HG03135 (cell line): ENCODE results near the gene ZNF33A.
"Not testable (repeated sequence)": the region's sequence is repeated elsewhere in the genome, so short reads cannot be mapped to it uniquely, and the experiment has no call there.

Experiments
- ATAC-seq: cut with Tn5 transposase; IDR thresholded peaks from one replicate; pipeline ENCODE4 v1.9.1; 2021; ENCODE audit warnings: mild to moderate bottlenecking, moderate library complexity; ENCODE audit not compliant: unreplicated experiment

The ZNF33A gene

GRCh38 chr10:38010119-38010903 is at the start of gene ZNF33A:
Gene ZNF33A (plus strand): TSS chr10:38010675. CDS start chr10:38012342, 1,667 bp downstream.
- peak; percentile 83 for ATAC-seq

GRCh38 chr10:37965006-37965405 is 45.5 kb upstream of the ZNF33A start:
- no peak for ATAC-seq

GRCh38 chr10:37972396-37972795 is 38.1 kb upstream of the ZNF33A start:
- no peak for ATAC-seq

DNA sequence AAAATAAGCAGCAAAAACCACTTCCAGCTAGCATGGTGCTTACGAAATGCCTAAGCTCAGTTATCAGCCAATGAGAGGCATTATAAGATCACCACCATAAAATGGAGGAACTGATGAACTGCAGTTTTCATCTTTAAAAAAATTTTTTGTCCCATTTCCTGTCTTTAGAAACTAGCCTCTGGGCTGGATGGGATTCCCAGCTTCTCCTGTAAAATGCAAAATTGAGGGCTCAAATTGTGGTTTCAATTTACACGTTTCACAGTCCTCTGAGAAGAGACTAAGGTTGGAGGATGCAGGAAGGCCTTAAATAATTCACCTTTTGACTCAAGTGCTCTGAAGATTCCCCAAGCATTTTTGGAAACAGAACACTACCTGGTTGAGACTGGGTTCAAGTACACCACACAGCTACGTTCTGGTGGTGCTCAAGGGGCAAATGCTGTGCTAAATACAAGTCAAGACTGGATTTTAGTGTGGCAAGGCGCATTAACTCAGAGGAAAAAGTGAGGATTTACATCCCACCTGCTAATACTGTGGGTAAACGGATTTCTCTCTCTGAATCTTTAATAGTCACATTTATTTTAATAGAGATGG is 35.0 kb upstream of the ZNF33A start:
- ATAC-seq = no peak

- peak; percentile 96 for ATAC-seq
Observed at GRCh38 chr10:37976091-37976879, 34.2 kb upstream of the ZNF33A start, which contains the start of gene ZNF25. Gene ZNF25 (minus strand): TSS chr10:37976647. CDS start chr10:37971722, 4,925 bp downstream.

DNA sequence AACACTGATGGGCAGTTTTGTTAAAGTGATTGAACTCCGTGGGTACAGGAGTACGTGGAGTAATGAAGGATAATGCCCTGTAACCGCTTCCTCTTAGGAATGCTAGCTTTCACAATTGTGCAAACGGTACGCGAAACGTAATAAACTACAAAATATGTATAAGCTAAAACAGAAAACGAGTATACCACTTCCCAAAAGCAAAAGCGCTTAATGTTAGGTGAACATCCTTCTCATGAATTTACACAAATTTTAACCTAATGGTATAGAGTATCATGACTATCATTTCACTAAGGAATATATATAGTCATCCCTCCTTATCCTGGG is 33.6 kb upstream of the ZNF33A start:
- ATAC-seq = peak; percentile 0

GRCh38 chr10:37991655-37992054 is 18.8 kb upstream of the ZNF33A start:
- ATAC-seq = no peak

GRCh38 chr10:37992083-37992482 is 18.4 kb upstream of the ZNF33A start:
- ATAC-seq = no peak

DNA sequence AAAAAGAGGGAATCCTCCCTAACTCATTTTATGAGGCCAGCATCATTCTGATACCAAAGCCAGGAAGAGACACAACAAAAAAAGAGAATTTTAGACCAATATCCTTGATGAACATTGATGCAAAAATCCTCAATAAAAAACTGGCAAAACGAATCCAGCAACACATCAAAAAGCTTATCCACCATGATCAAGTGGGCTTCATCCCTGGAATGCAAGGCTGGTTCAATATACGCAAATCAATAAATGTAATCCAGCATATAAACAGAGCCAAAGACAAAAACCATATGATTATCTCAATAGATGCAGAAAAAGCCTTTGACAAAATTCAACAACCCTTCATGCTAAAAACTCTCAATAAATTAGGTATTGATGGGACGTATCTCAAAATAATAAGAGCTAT is 11.6 kb upstream of the ZNF33A start:
- not testable (repeated sequence) for ATAC-seq

- not testable (repeated sequence) for ATAC-seq
Observed at GRCh38 chr10:38000474-38000873, 10.0 kb upstream of the ZNF33A start.

DNA sequence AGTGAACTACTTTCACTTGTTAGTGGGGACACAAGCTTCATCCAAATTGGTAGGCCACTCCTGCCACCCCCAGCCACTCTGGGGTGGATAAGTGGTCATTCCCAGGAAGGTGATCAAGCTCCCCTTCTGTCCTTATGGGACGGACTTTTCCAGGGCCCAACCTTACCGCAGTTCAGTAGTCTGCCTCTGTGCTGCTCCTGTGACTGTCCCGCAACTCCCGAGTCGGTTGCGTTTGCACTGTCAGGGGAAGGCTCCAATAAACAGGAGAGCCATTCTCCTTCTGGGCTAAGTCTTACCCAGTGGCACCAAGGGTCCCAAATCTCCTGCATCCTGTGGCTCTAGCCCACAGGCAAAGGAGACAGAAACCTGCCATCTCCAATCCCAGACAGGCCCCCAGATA is 7.4 kb upstream of the ZNF33A start:
- no peak for ATAC-seq

GRCh38 chr10:38003588-38003987 is 6.9 kb upstream of the ZNF33A start:
- ATAC-seq = no peak

DNA sequence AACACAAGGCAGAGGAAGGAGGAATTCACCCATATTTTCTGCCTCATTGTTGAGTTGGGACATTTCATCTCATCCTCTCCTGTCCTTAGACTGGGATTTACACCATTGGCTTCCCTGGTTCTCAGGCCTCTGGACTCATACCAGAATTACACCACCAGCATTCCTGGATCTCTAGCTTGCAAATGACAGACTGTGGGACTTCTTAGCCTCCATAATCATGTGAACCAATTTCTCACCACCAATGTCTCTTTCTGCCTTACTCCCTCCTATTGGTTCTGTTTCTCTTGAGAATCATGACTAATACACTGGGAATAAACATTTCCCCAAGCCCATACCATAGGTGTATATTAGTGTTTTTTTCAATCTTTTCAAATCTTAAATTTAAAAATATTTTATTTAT is 2.9 kb upstream of the ZNF33A start:
- ATAC-seq = no peak

DNA sequence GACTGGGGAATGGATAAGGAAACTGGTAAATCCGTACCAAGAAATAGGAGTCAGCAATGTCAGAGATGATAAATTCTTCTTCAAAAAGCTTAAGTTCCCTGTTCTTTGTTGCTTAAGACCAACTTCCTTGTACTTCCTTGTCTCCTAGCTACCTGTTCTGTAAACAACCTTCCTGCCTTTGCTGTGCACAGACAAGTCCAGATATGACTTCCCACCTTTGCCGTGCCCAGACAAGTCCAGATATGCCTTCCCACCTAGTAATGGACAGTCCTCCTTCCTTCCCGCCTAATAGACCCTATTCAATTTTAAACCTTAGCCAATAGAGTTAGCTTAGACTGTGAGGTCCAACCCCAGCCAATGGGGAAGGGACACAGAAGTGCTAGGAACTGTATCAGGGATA is 2.5 kb upstream of the ZNF33A start:
- no peak for ATAC-seq

DNA sequence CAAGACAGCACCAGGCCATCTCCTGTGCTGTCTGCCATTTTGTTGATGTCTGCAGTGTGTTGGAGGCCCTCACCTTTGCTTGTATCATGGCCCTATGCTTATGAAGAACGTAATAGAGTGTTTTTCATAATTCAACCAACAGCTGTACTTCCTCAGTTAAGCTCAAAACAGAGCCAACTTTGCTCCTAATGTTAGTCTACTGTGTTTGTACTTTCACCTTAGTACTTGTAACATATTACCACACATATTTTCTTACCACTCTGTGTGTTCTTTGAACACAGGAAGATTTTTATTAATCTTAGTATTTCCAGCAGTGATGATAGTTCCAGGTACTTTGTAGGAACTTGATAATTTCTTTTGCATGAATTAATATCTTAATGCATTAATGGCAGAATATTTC is 5.9 kb downstream of the ZNF33A start:
- ATAC-seq = no peak

- not testable (repeated sequence) for ATAC-seq
Observed at GRCh38 chr10:38019124-38019523, 8.6 kb downstream of the ZNF33A start.

DNA sequence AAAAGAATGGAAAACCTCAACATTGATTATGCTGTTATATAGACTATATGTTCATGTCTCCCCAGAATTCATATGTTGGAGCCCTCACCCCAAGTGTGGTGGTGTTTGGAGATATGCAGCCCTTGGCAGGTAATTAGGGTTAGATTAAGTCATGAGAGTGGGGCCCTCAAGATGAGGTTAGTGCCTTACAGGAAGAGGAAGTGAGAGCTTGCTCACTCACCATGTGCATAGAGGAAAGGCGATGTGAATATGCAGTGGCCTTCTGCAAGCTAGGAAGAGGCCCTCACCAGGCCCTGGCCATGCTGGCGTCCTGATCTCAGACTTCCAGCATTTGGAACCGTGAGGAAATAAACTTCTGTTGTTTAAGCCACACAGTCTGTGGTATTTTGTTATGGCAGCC is 14.8 kb downstream of the ZNF33A start:
- peak; percentile 77 for ATAC-seq

- ATAC-seq = no peak
Observed at GRCh38 chr10:38027986-38028385, 17.5 kb downstream of the ZNF33A start.

DNA sequence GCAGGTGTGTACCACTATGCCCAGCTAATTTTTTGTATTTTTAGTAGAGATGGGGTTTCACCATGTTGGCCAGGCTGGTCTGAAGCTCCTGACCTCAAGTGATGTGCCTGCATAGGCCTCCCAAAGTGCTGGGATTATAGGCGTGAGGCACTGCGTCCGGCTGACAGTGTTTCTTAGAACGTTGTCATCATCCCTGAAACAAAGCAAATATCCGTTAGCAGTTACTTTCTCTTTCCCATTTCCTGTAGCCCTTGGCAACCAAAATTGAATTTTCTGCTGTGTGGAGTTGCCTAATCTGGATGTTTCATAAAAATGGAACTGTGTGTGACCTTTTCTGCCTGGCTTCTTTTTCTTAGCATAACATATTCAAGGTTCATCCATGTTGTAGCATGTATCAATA is 22.4 kb downstream of the ZNF33A start:
- ATAC-seq = no peak

DNA sequence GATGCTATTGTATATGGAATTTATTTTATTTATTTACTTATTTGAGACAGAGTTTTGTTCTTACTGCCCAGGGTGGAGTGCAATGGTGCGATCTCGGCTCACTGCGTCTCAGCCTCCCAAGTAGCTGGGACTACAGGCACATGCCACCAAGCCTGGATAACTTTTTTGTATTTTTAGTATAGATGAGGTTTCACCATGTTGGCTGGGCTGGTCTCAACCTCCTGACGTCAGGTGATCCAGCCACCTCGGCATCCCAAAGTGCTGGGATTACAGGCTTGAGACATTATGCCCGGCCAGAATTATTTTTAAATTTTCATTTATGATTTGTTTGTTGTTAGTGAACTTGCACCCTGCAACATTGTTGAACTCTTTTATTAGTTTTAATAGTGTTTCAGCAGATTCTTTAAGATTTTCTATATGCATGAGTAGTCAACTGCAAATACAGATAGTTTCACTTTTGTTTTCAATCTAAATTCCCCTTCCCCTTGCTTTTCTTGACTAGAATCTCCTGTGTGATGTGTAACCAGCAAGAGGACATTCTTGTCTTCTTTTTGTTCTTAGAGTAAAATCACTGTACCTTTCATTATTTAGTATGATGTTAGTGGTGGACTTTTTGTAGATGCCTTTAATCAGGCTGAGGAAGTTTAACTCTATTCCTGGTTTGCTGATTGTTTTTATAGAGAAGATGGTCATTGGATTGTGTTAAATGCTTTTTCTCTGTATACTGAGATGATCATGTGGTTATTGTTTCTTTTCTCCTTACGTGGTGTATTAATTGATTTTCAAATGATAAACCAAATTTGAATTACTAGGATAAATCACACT is 27.8 kb downstream of the ZNF33A start:
- ATAC-seq = peak; percentile 90

DNA sequence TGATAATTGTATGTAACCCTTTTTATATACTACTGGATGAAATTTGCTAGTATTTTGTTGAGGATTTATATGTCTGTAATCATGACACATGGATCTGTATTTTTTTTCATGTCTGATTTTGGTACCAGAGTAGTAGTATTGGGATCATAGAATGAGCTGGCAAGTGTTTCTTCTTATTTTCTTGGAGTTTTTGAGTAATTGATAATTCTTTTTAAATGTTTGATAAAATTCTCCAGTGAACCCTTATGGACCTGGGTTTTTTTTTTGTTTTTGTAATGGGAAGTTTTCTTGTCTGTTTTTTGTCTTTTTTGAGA is 28.4 kb downstream of the ZNF33A start:
- no peak for ATAC-seq
